ENCODE results near the gene TGFA.
A peak's percentile ranks its signal among the peaks of the same experiment; 100 is the strongest.

The TGFA gene

GRCh38 chr2:70523996-70524965, 29.3 kb downstream of the TGFA start:
- DNase-seq: no peak

- DNase-seq: no peak
Measured at GRCh38 chr2:70523672-70523995, 30.0 kb downstream of the TGFA start.

- DNase-seq: no peak
Measured at GRCh38 chr2:70522627-70523026, 31.0 kb downstream of the TGFA start.

GRCh38 chr2:70520825-70521224, 32.8 kb downstream of the TGFA start:
- DNase-seq: no peak

- no peak for DNase-seq
Measured at GRCh38 chr2:70519453-70519852, 34.2 kb downstream of the TGFA start.

GRCh38 chr2:70518557-70518956, 35.1 kb downstream of the TGFA start:
- DNase-seq: no peak

GRCh38 chr2:70517804-70518203, 35.8 kb downstream of the TGFA start:
- DNase-seq: no peak

GRCh38 chr2:70516596-70516995, 37.0 kb downstream of the TGFA start:
- DNase-seq: no peak

- no peak for DNase-seq
Measured at GRCh38 chr2:70515938-70516337, 37.7 kb downstream of the TGFA start.

- DNase-seq: peak; percentile 76
Measured at GRCh38 chr2:70514612-70515055, 39.0 kb downstream of the TGFA start.

GRCh38 chr2:70513738-70514137, 39.9 kb downstream of the TGFA start:
- no peak for DNase-seq

GRCh38 chr2:70511971-70512729, 41.5 kb downstream of the TGFA start:
- DNase-seq: no peak

GRCh38 chr2:70510313-70510712, 43.3 kb downstream of the TGFA start:
- no peak for DNase-seq

- DNase-seq: no peak
Measured at GRCh38 chr2:70509565-70509964, 44.1 kb downstream of the TGFA start.

GRCh38 chr2:70508711-70509462, 44.7 kb downstream of the TGFA start:
- no peak for DNase-seq

GRCh38 chr2:70505613-70506391, 47.8 kb downstream of the TGFA start:
- no peak for DNase-seq

- no peak for DNase-seq
Measured at GRCh38 chr2:70504750-70505149, 48.9 kb downstream of the TGFA start.

GRCh38 chr2:70503896-70504295, 49.7 kb downstream of the TGFA start:
- no peak for DNase-seq

GRCh38 chr2:70501728-70502127, 51.9 kb downstream of the TGFA start:
- no peak for DNase-seq

GRCh38 chr2:70501215-70501614, 52.4 kb downstream of the TGFA start:
- DNase-seq: no peak

- DNase-seq: no peak
Measured at GRCh38 chr2:70499253-70499652, 54.4 kb downstream of the TGFA start.

- peak; percentile 18 for DNase-seq
Measured at GRCh38 chr2:70498528-70498927, 55.1 kb downstream of the TGFA start.

GRCh38 chr2:70498054-70498453, 55.6 kb downstream of the TGFA start:
- DNase-seq: peak; percentile 33
